Measurements from ENCODE around the gene PBRM1.

PBRM1 gene

GRCh38 chr3:52561028-52561747 lies 124.5 kb downstream of the PBRM1 start:
- no peak for DNase-seq

- DNase-seq, result no peak
Observed at GRCh38 chr3:52558436-52558835, 127.3 kb downstream of the PBRM1 start.

- DNase-seq, result no peak
Observed at GRCh38 chr3:52557011-52557960, 128.4 kb downstream of the PBRM1 start.

- no peak for DNase-seq
Observed at GRCh38 chr3:52555056-52555455, 130.7 kb downstream of the PBRM1 start.

- peak; percentile 31 for DNase-seq
Observed at GRCh38 chr3:52554026-52554755, 131.5 kb downstream of the PBRM1 start.

- no peak for DNase-seq
Observed at GRCh38 chr3:52552089-52552488, 133.6 kb downstream of the PBRM1 start.

- DNase-seq, result no peak
Observed at GRCh38 chr3:52551118-52551517, 134.6 kb downstream of the PBRM1 start.

- no peak for DNase-seq
Observed at GRCh38 chr3:52547143-52547542, 138.6 kb downstream of the PBRM1 start.

- no peak for DNase-seq
Observed at GRCh38 chr3:52546111-52546901, 139.4 kb downstream of the PBRM1 start.

- DNase-seq, result no peak
Observed at GRCh38 chr3:52544937-52545336, 140.8 kb downstream of the PBRM1 start.

- DNase-seq, result no peak
Observed at GRCh38 chr3:52541050-52541449, 144.7 kb downstream of the PBRM1 start.

- no peak for DNase-seq
Observed at GRCh38 chr3:52539010-52539653, 146.6 kb downstream of the PBRM1 start.

- no peak for DNase-seq
Observed at GRCh38 chr3:52537726-52538421, 147.8 kb downstream of the PBRM1 start.

GRCh38 chr3:52537165-52537620 lies 148.5 kb downstream of the PBRM1 start:
- no peak for DNase-seq

GRCh38 chr3:52536369-52537164 lies 149.1 kb downstream of the PBRM1 start, which contains the start of gene UQCC5:
UQCC5 (plus strand) TSS chr3:52536605; CDS start chr3:52536756, 151 bp downstream.
- DNase-seq, result peak; percentile 75

GRCh38 chr3:52536112-52536368 lies 149.7 kb downstream of the PBRM1 start:
- DNase-seq, result no peak

GRCh38 chr3:52535411-52536111 lies 150.2 kb downstream of the PBRM1 start:
- DNase-seq, result no peak

- DNase-seq, result peak; percentile 43
Observed at GRCh38 chr3:52534281-52535183, 151.2 kb downstream of the PBRM1 start.
